Activated CD4-positive, alpha-beta T cell treated with anti-CD3 and anti-CD28 coated beads, Interleukin-2, amount 50 U/mL, for 4 hours (primary cell): ENCODE measurements around the gene IL17RB.

Source experiments
- DNase-seq, 2 experiments: peaks; one replicate each; pipeline ENCODE4 v3.0.0-alpha.2; 2020

IL17RB gene

GRCh38 chr3:53813229-53813628, 33.1 kb upstream of the IL17RB start:
- DNase-seq: no peak

DNA sequence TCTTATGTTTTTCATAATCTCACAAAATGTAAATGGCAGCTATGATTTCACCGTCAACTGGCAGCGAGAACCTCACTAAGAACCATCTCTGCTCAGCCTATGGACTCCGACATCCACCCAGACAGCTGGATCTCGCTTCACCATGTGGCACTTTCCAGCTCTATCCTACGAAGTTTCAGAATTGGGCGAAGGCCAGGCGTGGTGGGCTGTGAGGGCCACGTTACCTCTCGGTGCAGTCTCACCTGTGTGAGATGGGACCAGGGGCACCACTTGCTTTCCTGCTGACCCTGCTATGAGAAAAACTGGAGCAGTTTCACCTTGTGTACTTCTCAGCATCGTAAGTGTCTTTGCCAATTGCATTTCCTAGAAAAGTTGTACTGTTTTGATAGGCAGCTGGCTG, 32.5 kb upstream of the IL17RB start:
- no peak for DNase-seq

GRCh38 chr3:53815067-53815466, 31.3 kb upstream of the IL17RB start:
- DNase-seq: no peak

- no peak for DNase-seq
These were observed 30.7 kb upstream of the IL17RB start for GRCh38 chr3:53815651-53816050.

DNA sequence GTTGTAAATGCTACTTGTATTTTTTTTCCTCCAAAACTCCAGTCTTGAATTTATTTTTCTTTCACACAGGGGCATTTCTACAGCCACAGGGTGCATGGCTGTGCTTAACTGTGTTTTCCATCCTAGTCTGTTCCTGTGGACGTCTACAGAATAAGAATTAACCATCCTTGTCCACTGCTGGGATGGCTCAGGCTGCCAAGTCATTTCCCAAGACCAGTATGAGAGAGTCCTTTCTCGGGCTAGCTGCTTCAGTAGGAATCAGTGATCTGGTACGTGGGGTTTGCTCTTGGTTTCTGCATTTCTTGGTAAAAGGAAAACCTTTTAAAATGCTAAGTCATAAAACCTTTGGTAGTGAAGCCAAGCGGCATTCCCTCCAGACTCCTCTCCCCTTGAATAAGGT, 29.9 kb upstream of the IL17RB start:
- no peak for DNase-seq

DNA sequence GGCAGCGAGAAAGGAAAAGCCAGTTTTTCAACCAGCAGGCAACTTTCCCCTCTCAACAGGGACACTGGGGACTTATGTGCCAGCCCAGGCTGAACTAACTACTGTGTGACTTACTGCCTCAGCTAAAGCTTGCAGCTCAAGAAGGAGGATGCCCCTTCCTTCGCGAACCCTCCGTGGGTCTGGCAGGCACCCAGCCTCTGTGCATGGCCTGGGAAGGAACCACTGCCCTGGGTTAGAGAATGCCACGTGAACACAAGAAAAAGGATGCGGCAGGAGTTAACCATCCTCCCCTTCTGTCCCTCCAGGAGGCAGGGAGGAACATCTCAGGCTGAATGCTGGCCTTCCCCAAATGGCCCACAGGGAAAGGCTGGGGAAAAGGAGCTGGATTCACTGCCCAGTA, 29.2 kb upstream of the IL17RB start:
- no peak for DNase-seq

- DNase-seq: no peak
These were observed 28.6 kb upstream of the IL17RB start for GRCh38 chr3:53817809-53818208.

DNA sequence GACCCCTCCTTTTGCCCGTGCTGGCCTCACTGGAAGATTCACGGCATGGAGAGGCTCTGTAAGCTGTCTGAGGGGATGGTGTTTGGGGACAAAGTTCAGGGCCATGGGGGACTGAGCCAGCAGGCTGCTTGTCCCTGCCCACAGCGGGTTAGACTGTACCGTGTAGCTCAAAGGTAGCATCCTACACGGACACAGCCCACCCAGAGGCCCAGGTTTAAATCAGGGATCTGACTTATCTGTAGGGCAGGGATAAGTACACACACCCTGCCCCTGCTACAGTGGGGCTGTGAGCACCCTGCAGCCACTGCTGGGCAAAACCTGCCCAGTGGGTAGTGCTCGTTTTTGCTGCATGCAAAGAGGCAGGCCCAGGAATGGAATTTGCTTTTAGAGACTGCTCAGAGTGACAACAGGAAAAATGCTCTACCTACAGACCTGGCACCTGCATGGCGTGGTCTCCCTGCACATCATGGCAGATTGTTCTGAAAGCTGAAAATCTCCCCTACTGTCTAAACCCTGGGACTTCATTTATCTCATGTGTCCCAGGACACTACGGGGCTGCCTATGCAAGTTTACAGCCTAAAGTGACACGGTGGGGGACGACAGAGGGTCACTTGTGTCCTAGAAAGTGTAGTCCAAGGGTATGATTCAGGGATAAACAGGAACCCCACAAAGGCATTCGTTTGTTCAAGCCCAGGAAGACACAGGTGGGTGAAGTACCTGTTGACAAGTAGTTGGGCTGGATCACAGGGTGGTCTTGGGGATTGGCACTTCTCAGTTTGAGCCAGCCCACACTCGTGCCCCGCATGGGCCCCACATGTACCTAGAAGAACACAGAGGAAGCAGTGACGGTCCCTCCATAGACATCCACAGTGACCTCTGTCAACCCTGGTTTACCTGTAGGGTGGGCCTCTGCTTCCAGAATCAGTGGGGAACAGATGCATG, 27.9 kb upstream of the IL17RB start:
- DNase-seq: no peak

GRCh38 chr3:53819163-53819868, 27.1 kb upstream of the IL17RB start:
- DNase-seq: no peak

- no peak for DNase-seq
These were observed 26.3 kb upstream of the IL17RB start for GRCh38 chr3:53820084-53820483.

GRCh38 chr3:53820756-53821580, 25.4 kb upstream of the IL17RB start:
- no peak for DNase-seq

- DNase-seq: no peak
These were observed 24.7 kb upstream of the IL17RB start for GRCh38 chr3:53821631-53822121.

DNA sequence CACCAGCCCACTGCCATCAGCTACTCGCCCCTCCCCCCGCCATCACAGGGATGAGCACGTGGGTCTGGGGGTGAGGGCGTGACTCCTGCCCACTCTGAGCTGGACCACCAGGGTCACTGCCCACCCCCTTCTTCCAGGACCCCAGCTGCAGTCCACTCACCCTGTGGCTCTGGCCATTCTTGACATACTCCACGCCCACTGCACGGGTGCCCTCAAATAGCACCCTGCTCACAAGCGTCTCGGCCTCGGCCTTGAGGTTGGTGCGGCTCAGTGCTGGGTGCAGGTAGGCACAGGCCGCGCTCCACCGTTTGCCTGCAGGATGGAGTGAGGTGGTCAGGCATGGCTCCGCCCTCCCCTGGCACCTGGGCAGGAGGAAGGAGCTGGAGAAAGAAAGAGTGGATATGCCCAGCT, 24.0 kb upstream of the IL17RB start:
- no peak for DNase-seq

DNA sequence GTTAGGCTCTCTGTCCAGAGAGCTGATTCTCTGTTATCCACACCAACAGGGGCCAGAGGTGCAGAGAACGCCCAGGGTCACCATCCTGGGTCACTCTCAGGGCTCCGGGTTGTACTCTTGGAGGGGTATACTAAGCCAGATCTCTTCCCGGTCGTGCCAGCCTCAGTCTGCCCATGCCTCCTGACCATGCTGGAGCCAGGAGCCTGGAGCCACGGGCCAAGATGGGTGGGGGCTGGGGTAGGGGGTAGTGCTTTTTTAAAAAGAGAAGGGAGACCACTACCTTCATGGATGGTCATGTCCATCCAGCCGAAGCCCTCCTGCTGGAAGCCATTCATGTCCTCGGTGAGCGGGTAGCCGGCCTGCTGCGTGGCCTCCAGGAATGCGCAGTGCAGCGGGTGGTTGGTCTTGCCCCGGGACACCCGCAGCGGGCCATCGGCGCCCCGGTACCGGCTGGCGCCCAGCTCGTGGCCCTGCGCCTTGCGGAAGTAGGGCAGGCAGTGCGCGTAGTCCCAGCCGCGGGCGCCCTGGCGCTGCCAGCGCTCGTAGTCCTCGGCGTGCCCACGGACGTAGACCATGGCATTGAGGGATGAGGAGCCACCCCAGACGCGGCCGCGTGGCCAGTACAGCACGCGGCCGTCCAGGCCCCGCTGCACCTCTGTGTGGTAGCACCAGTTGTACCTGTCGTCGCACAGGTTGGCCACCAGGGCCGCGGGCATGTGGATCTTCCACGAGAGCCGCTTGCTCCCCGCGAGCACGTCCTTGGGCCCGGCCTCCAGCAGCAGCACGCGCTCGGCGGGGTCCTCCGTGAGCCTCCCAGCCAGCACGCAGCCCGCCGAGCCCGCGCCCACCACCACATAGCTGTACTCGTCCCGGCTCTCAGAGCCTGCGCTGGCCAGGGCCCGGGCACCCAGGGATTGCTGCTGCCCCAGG, 23.1 kb upstream of the IL17RB start:
- DNase-seq: no peak

- DNase-seq: no peak
These were observed 22.3 kb upstream of the IL17RB start for GRCh38 chr3:53823956-53824657.

GRCh38 chr3:53824795-53825194, 21.6 kb upstream of the IL17RB start:
- DNase-seq: no peak

DNA sequence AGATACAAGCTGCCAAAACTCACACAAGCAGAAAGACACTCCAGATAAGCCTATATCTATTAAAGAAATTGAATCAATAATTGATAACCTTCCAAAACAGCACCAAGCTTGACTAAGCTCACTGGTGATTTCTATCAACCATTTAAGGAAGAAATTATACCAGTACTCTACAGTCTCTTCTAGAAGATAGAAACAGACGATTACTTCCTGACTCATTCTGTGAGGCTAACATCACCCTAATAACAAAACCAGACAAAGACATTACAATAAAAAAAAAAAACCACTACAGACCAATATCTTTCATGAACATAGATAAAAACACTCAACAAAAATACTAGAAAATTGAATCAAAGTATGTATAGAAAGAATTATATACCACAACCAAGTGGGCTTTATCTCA, 20.3 kb upstream of the IL17RB start:
- no peak for DNase-seq

DNA sequence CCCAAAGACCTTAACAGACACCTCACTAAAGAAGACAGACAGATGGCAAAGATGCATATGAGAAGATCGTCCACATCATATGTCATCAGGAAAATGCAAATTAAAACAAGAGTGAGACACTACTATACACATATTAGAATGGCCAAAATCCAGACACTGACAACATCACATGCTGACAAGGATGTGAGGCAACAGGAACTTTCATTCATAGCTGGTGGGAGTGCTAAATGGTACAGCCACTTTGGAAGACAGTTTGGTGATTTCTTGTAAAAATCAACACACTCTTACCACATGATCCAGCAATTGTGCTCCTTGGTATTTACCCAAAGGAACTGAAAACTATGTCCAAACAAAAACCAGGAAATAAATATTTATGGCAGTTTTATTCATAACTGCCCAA, 17.8 kb upstream of the IL17RB start:
- no peak for DNase-seq

- no peak for DNase-seq
These were observed 16.8 kb upstream of the IL17RB start for GRCh38 chr3:53829605-53830004.

GRCh38 chr3:53830944-53831343, 15.4 kb upstream of the IL17RB start:
- DNase-seq: no peak

GRCh38 chr3:53833053-53833645, 13.2 kb upstream of the IL17RB start:
- DNase-seq: no peak
